ENCODE results near the gene UGT3A2.
"Not testable (repeated sequence)": the region's sequence is repeated elsewhere in the genome, so short reads cannot be mapped to it uniquely, and the experiment has no call there.

UGT3A2 gene

GRCh38 chr5:36056422-36056821 is 10.3 kb downstream of the UGT3A2 start:
- in situ Hi-C loops (cut with HindIII; ENCODE audit: low pct_ligation_motif_present, low pct_unique_long_range_greater_than_20kb, low sequenced_read_pairs), result no loop called here
- no peak for DNase-seq

- no peak for DNase-seq
- in situ Hi-C loops (cut with HindIII; ENCODE audit: low pct_ligation_motif_present, low pct_unique_long_range_greater_than_20kb, low sequenced_read_pairs), result no loop called here
Observed at GRCh38 chr5:36055984-36056383, 10.7 kb downstream of the UGT3A2 start.

- DNase-seq, result no peak
- in situ Hi-C loops (cut with HindIII; ENCODE audit: low pct_ligation_motif_present, low pct_unique_long_range_greater_than_20kb, low sequenced_read_pairs), result no loop called here
Observed at GRCh38 chr5:36054647-36055046, 12.0 kb downstream of the UGT3A2 start.

- in situ Hi-C loops (cut with HindIII; ENCODE audit: low pct_ligation_motif_present, low pct_unique_long_range_greater_than_20kb, low sequenced_read_pairs), result no loop called here
- DNase-seq, result no peak
Observed at GRCh38 chr5:36052538-36052937, 14.1 kb downstream of the UGT3A2 start.

GRCh38 chr5:36049949-36050348 is 16.7 kb downstream of the UGT3A2 start:
- in situ Hi-C loops (cut with HindIII; ENCODE audit: low pct_ligation_motif_present, low pct_unique_long_range_greater_than_20kb, low sequenced_read_pairs), result no loop called here
- DNase-seq, result no peak

GRCh38 chr5:36047384-36048160 is 19.1 kb downstream of the UGT3A2 start:
- in situ Hi-C loops (cut with HindIII; ENCODE audit: low pct_ligation_motif_present, low pct_unique_long_range_greater_than_20kb, low sequenced_read_pairs), result no loop called here

GRCh38 chr5:36045895-36046294 is 20.8 kb downstream of the UGT3A2 start:
- no peak for DNase-seq
- in situ Hi-C loops (cut with HindIII; ENCODE audit: low pct_ligation_motif_present, low pct_unique_long_range_greater_than_20kb, low sequenced_read_pairs), result no loop called here

More at GRCh38 chr5:36047384-36048160, 19.1 kb downstream of the UGT3A2 start:
- no peak for DNase-seq

- DNase-seq, result no peak
- in situ Hi-C loops (cut with HindIII; ENCODE audit: low pct_ligation_motif_present, low pct_unique_long_range_greater_than_20kb, low sequenced_read_pairs), result no loop called here
Observed at GRCh38 chr5:36041537-36041845, 25.2 kb downstream of the UGT3A2 start.

- DNase-seq, result no peak
- in situ Hi-C loops (cut with HindIII; ENCODE audit: low pct_ligation_motif_present, low pct_unique_long_range_greater_than_20kb, low sequenced_read_pairs), result no loop called here
Observed at GRCh38 chr5:36040651-36041536, 25.8 kb downstream of the UGT3A2 start.

GRCh38 chr5:36035696-36036095 is 31.0 kb downstream of the UGT3A2 start:
- DNase-seq, result no peak

GRCh38 chr5:36034536-36035134 is 32.0 kb downstream of the UGT3A2 start:
- in situ Hi-C loops (cut with HindIII; ENCODE audit: low pct_ligation_motif_present, low pct_unique_long_range_greater_than_20kb, low sequenced_read_pairs); DNase-seq: not testable (repeated sequence)

More at GRCh38 chr5:36035696-36036095, 31.0 kb downstream of the UGT3A2 start:
- in situ Hi-C loops (cut with HindIII; ENCODE audit: low pct_ligation_motif_present, low pct_unique_long_range_greater_than_20kb, low sequenced_read_pairs), result no loop called here

GRCh38 chr5:36033486-36033885 is 33.2 kb downstream of the UGT3A2 start:
- DNase-seq, result no peak
- in situ Hi-C loops (cut with HindIII; ENCODE audit: low pct_ligation_motif_present, low pct_unique_long_range_greater_than_20kb, low sequenced_read_pairs), result no loop called here

- DNase-seq, result no peak
- in situ Hi-C loops (cut with HindIII; ENCODE audit: low pct_ligation_motif_present, low pct_unique_long_range_greater_than_20kb, low sequenced_read_pairs), result no loop called here
Observed at GRCh38 chr5:36033047-36033446, 33.6 kb downstream of the UGT3A2 start.

GRCh38 chr5:36031223-36031622 is 35.5 kb downstream of the UGT3A2 start:
- in situ Hi-C loops (cut with HindIII; ENCODE audit: low pct_ligation_motif_present, low pct_unique_long_range_greater_than_20kb, low sequenced_read_pairs), result no loop called here
- DNase-seq, result no peak

- no peak for DNase-seq
- in situ Hi-C loops (cut with HindIII; ENCODE audit: low pct_ligation_motif_present, low pct_unique_long_range_greater_than_20kb, low sequenced_read_pairs), result no loop called here
Observed at GRCh38 chr5:36029914-36030313, 36.8 kb downstream of the UGT3A2 start.

- in situ Hi-C loops (cut with HindIII; ENCODE audit: low pct_ligation_motif_present, low pct_unique_long_range_greater_than_20kb, low sequenced_read_pairs), result no loop called here
- DNase-seq, result no peak
Observed at GRCh38 chr5:36028816-36029465, 37.7 kb downstream of the UGT3A2 start.

GRCh38 chr5:36027711-36028110 is 39.0 kb downstream of the UGT3A2 start:
- in situ Hi-C loops (cut with HindIII; ENCODE audit: low pct_ligation_motif_present, low pct_unique_long_range_greater_than_20kb, low sequenced_read_pairs), result no loop called here
- DNase-seq, result no peak

GRCh38 chr5:36026706-36027465 is 39.8 kb downstream of the UGT3A2 start:
- DNase-seq, result no peak
- in situ Hi-C loops (cut with HindIII; ENCODE audit: low pct_ligation_motif_present, low pct_unique_long_range_greater_than_20kb, low sequenced_read_pairs), result no loop called here
